Subcutaneous preadipocyte (primary cell): ENCODE results near the gene MGLL. TPM values are rescaled to one million over a fixed set of nuclear protein-coding genes. Genes with fewer than 3 reads are reported as not detected.

Source experiments
- total RNA-seq: library from RNA; depleted of rRNA; stranded (reverse); fragments of >200 nt; gene quantifications from 2 replicates; pipeline ENCODE4 v1.2.3, GENCODE V29; 2012

The MGLL gene
- 33.1 and 61.0 TPM in 2 replicates for total RNA-seq

GRCh38 chr3:127822041-127822681 is at the start of gene MGLL:
MGLL (minus strand) TSS chr3:127822515; CDS start chr3:127822318, 197 bp downstream.

DNA sequence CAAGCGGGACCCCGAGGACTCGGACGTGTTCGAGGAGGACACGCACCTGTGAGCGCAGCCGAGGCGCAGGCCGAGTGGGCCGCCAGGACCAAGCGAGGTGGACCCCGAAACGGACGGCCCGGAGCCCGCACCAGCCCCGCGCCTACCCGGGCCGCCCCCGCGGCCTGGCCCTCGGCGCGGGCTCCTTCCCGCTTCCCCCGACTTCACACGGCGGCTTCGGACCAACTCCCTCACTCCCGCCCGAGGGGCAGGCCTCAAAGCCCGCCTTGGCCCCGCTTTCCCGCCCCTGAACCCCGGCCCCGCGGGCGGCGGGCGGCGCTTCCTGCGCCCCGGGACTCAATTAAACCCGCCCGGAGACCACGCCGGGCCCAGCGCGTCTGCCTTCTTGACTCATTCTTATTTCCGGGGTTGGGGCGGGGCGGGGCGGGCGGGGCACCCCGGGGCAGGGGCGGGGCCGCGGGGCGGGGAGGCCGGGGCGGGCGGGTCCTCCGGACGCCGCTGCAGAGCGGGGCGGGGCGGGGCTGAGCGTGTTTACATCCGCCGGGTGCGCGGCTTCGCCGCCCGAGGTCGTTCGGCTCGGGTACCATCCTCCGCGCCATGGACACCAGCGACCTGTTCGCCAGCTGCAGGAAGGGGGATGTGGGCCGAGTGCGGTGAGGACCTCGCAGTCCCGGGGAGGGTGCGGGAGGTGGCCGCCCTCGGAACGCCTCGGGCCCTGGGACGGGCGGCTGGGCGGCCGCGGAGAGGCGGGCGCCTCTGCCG is 149.7 kb downstream of the MGLL start, which contains the start of gene ABTB1:
TSS of gene ABTB1 (plus strand) at position 524 of the 762 bp plus-strand sequence. CDS start at position 598, 74 bp downstream.

Other genes with a start within 250 kb of the MGLL start
- 29.5 and 29.8 TPM in 2 replicates for gene TPRA1, start 231.8 kb downstream of the MGLL start, total RNA-seq
- gene MCM2, start 224.1 kb downstream of the MGLL start, total RNA-seq, result 55.1 and 103 TPM in 2 replicates
- gene PODXL2, start 193.3 kb downstream of the MGLL start, total RNA-seq, result 2.2 and 2.3 TPM in 2 replicates
- gene ABTB1, start 149.6 kb downstream of the MGLL start, total RNA-seq, result 8.2 and 11.0 TPM in 2 replicates
- gene KBTBD12, start 92.7 kb upstream of the MGLL start, total RNA-seq, result not detected in 2 replicates
- gene SEC61A1, start 229.9 kb upstream of the MGLL start, total RNA-seq, result 209 and 279 TPM in 2 replicates